ENCODE results near the gene INTS12.

GRCh38 chr4:105641845-105642244, 66.6 kb downstream of the INTS12 start:
- no peak for TF ChIP-seq EZH2phosphoT487 (IDR thresholded peaks at IDR 0.05)
- no peak for TF ChIP-seq EZH2 (IDR thresholded peaks at IDR 0.05)

Data from neural progenitor cell (in vitro differentiated cells).